K562 (cell line): Measurements from ENCODE around the gene GOLPH3L. TPM values are rescaled to one million over a fixed set of nuclear protein-coding genes. Genes with fewer than 3 reads are reported as not detected.
"Not testable (repeated sequence)": the region's sequence is repeated elsewhere in the genome, so short reads cannot be mapped to it uniquely, and the experiment has no call there.

Experiments
- ATAC-seq: fragments of 200-7000 bp; cut with Tn5 transposase; 3 replicates; pipeline ENCODE4 v1.9.1; 2020; ENCODE audit warnings: moderate library complexity
- BruUV-seq: library from RNA; stranded (reverse); fragments of 400-500 nt; replicated peaks from 2 replicates; lab custom pipeline; 2021; lab: Mats Ljungman, UMichigan
- CTCF ChIA-PET: fragments of 300-600 bp; formaldehyde crosslinking; extraction: SDS; loops from one replicate; lab custom pipeline; 2021; ENCODE audit warnings: low intra/inter-chr PET ratio; lab: Yijun Ruan, JAX
- POLR2A ChIA-PET: fragments of 300-600, 350-650 bp; sonication (Branson Sonifier 250); formaldehyde crosslinking; extraction: SDS; loops from one replicate; lab custom pipeline; 2021; ENCODE audit warnings: antibody characterized with exemption, inconsistent platforms; lab: Yijun Ruan, JAX
- DNase-seq, 4 experiments: peaks; one replicate each; pipeline versions ENCODE4 v3.0.0 to v3.0.0-alpha.2; 2011 to 2018; ENCODE audit warnings: low spot score in 3 of 4, mixed read lengths in 3 of 4; ENCODE audit errors: extremely low read depth in 1 of 4
- FAIRE-seq: peaks from 2 replicates; lab custom pipeline; 2011; peaks lifted over from hg19 to GRCh38; lab: Jason Lieb, UNC
- H2AFZ ChIP-seq: 2 replicates; pipeline ENCODE4 v1.6.0; 2011; ENCODE audit warnings: low read depth, low read length, control low read depth, inconsistent platforms
- H3K27ac ChIP-seq: fragments of 200-600 bp; 3 replicates; pipeline ENCODE4 v1.8.0; 2011; ENCODE audit warnings: low read depth, mild to moderate bottlenecking, control low read depth, inconsistent platforms, low read length, moderate library complexity, mixed read lengths; ENCODE audit errors: extremely low read depth
- H3K27me3 ChIP-seq, 2 experiments: fragments of 300-600 bp in 1 of 2; 2 replicates in 1 of 2; 3 replicates in 1 of 2; pipeline versions ENCODE4 v1.6.0 to v1.8.0; 2011; ENCODE audit warnings: inconsistent platforms in 2 of 2, low read length in 2 of 2, mild to moderate bottlenecking in 1 of 2, mixed read lengths in 1 of 2, moderate library complexity in 1 of 2; ENCODE audit not compliant: control insufficient read depth in 2 of 2, insufficient read depth in 2 of 2
- H3K36me3 ChIP-seq: fragments of 300-600 bp; 3 replicates; pipeline ENCODE4 v1.8.0; 2011; ENCODE audit warnings: mild to moderate bottlenecking, low read length, inconsistent platforms; ENCODE audit not compliant: control insufficient read depth, insufficient read depth
- H3K4me1 ChIP-seq, 2 experiments: fragments of 200-600 bp in 1 of 2; replicated peaks in 1 of 2; 2 replicates in 1 of 2; 3 replicates in 1 of 2; pipeline versions ENCODE4 v1.5.1 to v1.8.0; 2011; ENCODE audit warnings: inconsistent platforms in 2 of 2, low read length in 2 of 2, mild to moderate bottlenecking in 1 of 2, mixed read lengths in 1 of 2, moderate library complexity in 1 of 2; ENCODE audit not compliant: control insufficient read depth in 2 of 2, insufficient read depth in 2 of 2
- H3K4me2 ChIP-seq: 2 replicates; pipeline ENCODE4 v1.6.1; 2011; ENCODE audit warnings: low read length, control low read depth, inconsistent platforms, mixed read lengths; ENCODE audit not compliant: insufficient read depth
- H3K4me3 ChIP-seq: fragments of 200-600 bp; sonication (generic), shearing (Covaris generic); 2 replicates; pipeline ENCODE4 v1.5.1; 2016; ENCODE audit warnings: control low read depth, inconsistent platforms
- H3K79me2 ChIP-seq: fragments of 200-600 bp; 3 replicates; pipeline ENCODE4 v1.8.0; 2011; ENCODE audit warnings: low read length, inconsistent platforms; ENCODE audit not compliant: control insufficient read depth, insufficient read depth
- H3K9ac ChIP-seq, 2 experiments: 2 replicates each; pipeline versions ENCODE4 v1.6.0 to v1.6.1; 2011; ENCODE audit warnings: low read depth in 2 of 2, low read length in 2 of 2, control low read depth in 1 of 2, inconsistent platforms in 1 of 2, mild to moderate bottlenecking in 1 of 2, mixed read lengths in 1 of 2; ENCODE audit not compliant: insufficient read depth in 1 of 2
- H3K9me1 ChIP-seq: one replicate; pipeline ENCODE4 v1.6.0; 2011; ENCODE audit warnings: inconsistent platforms, mild to moderate bottlenecking, low read length, moderate library complexity; ENCODE audit not compliant: control insufficient read depth, insufficient read depth
- H3K9me3 ChIP-seq: replicated peaks from 2 replicates; pipeline ENCODE4 v1.5.1; 2011; ENCODE audit warnings: low read depth, low read length, inconsistent platforms; ENCODE audit not compliant: control insufficient read depth, insufficient read depth
- H4K20me1 ChIP-seq: replicated peaks from 2 replicates; pipeline ENCODE4 v1.6.1; 2011; ENCODE audit warnings: low read length, inconsistent platforms, mixed read lengths; ENCODE audit not compliant: control insufficient read depth, insufficient read depth
- ASH1L ChIP-seq: fragments of 450-650 bp; IDR thresholded peaks from 2 replicates; pipeline ENCODE4 v1.6.1; 2018; ENCODE audit warnings: borderline replicate concordance, mild to moderate bottlenecking, low read depth; ENCODE audit not compliant: partially characterized antibody
- HNRNPUL1 ChIP-seq: fragments of 200-400 bp; formaldehyde crosslinking; IDR thresholded peaks from 2 replicates; pipeline ENCODE4 v1.6.1; 2017; ENCODE audit warnings: low read length
- MEF2D ChIP-seq: conservative IDR thresholded peaks from 2 replicates; pipeline ENCODE4 v1.6.1; 2016; ENCODE audit warnings: low read depth, missing genetic modification characterization, missing compliant biosample characterization
- WGBS: fragments of 100-300 bp; shearing (Covaris generic); methylation state at CpG from one replicate; pipeline ENCODE4 v1.1.6; 2016; ENCODE audit warnings: low coverage, mixed read lengths; ENCODE audit not compliant: insufficient coverage; ENCODE audit errors: missing lambda C conversion rate; 5-methylcytosine and 5-hydroxymethylcytosine counted together
- in situ Hi-C: fragments of 300-500 bp; cut with MboI; formaldehyde crosslinking; loops from 4 replicates; pipeline ENCODE4 v1.15.0; 2018; ENCODE audit warnings: inconsistent platforms, mixed read lengths
- intact Hi-C: fragments of 100-400 bp; cut with micrococcal nuclease; formaldehyde crosslinking; loops from 2 replicates; pipeline ENCODE4 v1.14.2; 2022
- polyA plus RNA-seq, 8 experiments: library from polyadenylated mRNA; depleted of rRNA in 4 of 8; stranded (reverse) in 5 of 8; unstranded in 3 of 8; fragments of >200 nt; fragmentation: Nextera tagmentation in 2 of 8; fragmentation: Illumina TruSeq in 1 of 8; extraction: Ambion mirVana in 2 of 8; extraction: Trizol in 1 of 8; gene quantifications; 2 replicates each; pipeline versions ENCODE4 v1.2.1 to v1.2.3, GENCODE V29; 2011 to 2014; ENCODE audit warnings: inconsistent platforms in 1 of 8, missing spikeins in 1 of 8
- total RNA-seq, 7 experiments: library from RNA; depleted of rRNA in 6 of 7; stranded (reverse); fragments of >200 nt in 6 of 7; fragmentation: Illumina TruSeq in 2 of 7; extraction: Trizol in 2 of 7; gene quantifications; 2 replicates each; pipeline versions ENCODE4 v1.2.1 to v1.2.3, GENCODE V29; 2011 to 2021; ENCODE audit warnings: low replicate concordance in 1 of 7
- TF ChIP-seq, protein P1 (sequence below): sonication (generic); formaldehyde crosslinking; IDR thresholded peaks from 2 replicates; pipeline ENCODE4 v1.8.0; 2023; ENCODE audit warnings: mild to moderate bottlenecking, missing genetic modification reagents
- TF ChIP-seq, protein P2 (sequence below): fragments of 250-450 bp; sonication (Bioruptor Pico); IDR thresholded peaks from 2 replicates; pipeline ENCODE4 v1.8.0; 2021; ENCODE audit warnings: moderate library complexity, mild to moderate bottlenecking, inconsistent platforms

The GOLPH3L gene
- total and polyA plus RNA-seq, 9 of the 15 experiments (the other 6 are each of a cell fraction or from before 2014, with no cell fraction given), result 8.1 to 42.1 (median 21.6) TPM

DNA sequence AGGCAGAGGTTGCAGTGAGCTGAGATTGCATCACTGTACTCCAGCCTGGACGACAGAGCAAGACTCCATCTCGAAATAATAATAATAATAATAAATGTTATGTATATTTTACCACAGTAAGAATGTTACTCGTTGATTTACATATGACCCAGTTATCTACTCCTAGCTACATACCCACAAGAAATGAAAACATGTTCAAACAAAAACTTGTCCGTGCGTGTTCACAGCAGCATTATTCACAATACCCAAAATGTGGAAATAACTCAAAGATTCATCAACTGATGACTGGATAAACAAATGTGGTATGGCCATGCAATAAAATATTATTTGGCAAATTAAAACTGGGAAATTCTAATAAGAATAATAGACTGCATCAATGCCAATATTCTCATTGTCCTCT, 35.8 kb downstream of the GOLPH3L start (continued):
- TF ChIP-seq, protein P1, sequence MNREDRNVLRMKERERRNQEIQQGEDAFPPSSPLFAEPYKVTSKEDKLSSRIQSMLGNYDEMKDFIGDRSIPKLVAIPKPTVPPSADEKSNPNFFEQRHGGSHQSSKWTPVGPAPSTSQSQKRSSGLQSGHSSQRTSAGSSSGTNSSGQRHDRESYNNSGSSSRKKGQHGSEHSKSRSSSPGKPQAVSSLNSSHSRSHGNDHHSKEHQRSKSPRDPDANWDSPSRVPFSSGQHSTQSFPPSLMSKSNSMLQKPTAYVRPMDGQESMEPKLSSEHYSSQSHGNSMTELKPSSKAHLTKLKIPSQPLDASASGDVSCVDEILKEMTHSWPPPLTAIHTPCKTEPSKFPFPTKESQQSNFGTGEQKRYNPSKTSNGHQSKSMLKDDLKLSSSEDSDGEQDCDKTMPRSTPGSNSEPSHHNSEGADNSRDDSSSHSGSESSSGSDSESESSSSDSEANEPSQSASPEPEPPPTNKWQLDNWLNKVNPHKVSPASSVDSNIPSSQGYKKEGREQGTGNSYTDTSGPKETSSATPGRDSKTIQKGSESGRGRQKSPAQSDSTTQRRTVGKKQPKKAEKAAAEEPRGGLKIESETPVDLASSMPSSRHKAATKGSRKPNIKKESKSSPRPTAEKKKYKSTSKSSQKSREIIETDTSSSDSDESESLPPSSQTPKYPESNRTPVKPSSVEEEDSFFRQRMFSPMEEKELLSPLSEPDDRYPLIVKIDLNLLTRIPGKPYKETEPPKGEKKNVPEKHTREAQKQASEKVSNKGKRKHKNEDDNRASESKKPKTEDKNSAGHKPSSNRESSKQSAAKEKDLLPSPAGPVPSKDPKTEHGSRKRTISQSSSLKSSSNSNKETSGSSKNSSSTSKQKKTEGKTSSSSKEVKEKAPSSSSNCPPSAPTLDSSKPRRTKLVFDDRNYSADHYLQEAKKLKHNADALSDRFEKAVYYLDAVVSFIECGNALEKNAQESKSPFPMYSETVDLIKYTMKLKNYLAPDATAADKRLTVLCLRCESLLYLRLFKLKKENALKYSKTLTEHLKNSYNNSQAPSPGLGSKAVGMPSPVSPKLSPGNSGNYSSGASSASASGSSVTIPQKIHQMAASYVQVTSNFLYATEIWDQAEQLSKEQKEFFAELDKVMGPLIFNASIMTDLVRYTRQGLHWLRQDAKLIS, result no peak
- TF ChIP-seq, protein P2, sequence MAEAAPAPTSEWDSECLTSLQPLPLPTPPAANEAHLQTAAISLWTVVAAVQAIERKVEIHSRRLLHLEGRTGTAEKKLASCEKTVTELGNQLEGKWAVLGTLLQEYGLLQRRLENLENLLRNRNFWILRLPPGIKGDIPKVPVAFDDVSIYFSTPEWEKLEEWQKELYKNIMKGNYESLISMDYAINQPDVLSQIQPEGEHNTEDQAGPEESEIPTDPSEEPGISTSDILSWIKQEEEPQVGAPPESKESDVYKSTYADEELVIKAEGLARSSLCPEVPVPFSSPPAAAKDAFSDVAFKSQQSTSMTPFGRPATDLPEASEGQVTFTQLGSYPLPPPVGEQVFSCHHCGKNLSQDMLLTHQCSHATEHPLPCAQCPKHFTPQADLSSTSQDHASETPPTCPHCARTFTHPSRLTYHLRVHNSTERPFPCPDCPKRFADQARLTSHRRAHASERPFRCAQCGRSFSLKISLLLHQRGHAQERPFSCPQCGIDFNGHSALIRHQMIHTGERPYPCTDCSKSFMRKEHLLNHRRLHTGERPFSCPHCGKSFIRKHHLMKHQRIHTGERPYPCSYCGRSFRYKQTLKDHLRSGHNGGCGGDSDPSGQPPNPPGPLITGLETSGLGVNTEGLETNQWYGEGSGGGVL (CRISPR knock-in tag), result no peak

DNA sequence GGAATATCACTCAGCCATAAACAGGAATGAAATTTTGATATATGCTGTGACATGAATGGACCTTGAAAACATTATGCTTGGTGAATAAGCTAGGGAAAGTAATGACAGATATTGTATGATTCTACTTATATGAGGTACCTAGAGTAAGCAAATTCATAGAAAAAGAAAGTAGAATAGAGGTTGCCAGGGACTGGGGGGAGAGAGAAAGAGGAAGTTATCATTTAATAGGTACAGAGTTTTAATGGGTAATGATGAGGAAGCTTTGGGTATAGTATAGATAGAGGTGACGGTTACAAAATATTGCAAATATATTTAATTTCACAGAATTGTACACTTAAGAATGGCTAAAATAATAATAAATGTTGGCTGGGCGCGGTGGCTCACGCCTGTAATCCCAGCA, 36.4 kb downstream of the GOLPH3L start:
- no peaks in the 10 kb centered on the region for H3K9me3 ChIP-seq
- DNase-seq (no peak), FAIRE-seq (no peak), ATAC-seq (no peak)
- no peaks in the 10 kb centered on the region for H3K79me2 ChIP-seq
- no peaks in the 10 kb centered on the region for H3K9me1 ChIP-seq
- in situ Hi-C loops, result no loop called here
- no peak overlapping the region for H3K27ac ChIP-seq
- intact Hi-C loops, result no loop called here
- no peak overlapping the region for H2AFZ ChIP-seq
- no peak overlapping the region for H3K4me3 ChIP-seq
- WGBS, result 89% methylated on average over 4 of the region's 4 CpGs
- no peak for TF ChIP-seq HNRNPUL1
- no peak for TF ChIP-seq MEF2D (tag)
- no peak for TF ChIP-seq ASH1L
- ChIA-PET CTCF (no interaction called here), POLR2A (interaction anchor here (0.5 to 1.2 kb wide), 4 partner anchors 9 to 88 kb away, joined by 3 read pairs; no protein-coding TSS in a partner anchor)
- no peaks in the 10 kb centered on the region for H3K4me1 ChIP-seq
- no peak overlapping the region for H3K4me2 ChIP-seq
- peaks cover 35% of the 10 kb centered on the region; the same call in 2 of the 3 replicates for H3K36me3 ChIP-seq
- no TSS peak for BruUV-seq
- H3K9ac ChIP-seq, result no peak overlapping the region
- no peaks in the 10 kb centered on the region for H3K27me3 ChIP-seq
- H4K20me1 ChIP-seq, result no peaks in the 10 kb centered on the region

DNA sequence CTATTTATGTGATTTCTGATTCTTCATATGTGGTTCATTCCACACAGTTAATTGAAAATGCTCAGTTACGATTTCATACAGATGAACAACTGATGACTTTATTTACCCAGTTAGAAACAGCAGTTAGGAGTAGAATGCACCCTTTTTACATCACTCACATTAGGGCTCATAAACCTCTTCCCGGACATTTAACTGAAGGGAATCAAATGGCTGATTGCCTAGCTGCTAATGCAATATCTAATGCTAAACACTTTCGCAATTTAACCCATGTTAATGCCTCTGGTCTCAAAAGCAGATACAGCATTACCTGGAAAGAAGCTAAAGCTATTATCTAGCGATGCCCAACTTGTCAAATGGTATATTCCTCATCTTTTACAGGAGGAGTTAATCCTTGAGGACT, 39.9 kb downstream of the GOLPH3L start:
- H4K20me1 ChIP-seq, CTCF ChIA-PET, H3K9me1 ChIP-seq, FAIRE-seq, H3K9me3 ChIP-seq, ATAC-seq, H3K4me1 ChIP-seq, H3K79me2 ChIP-seq, H3K4me3 ChIP-seq, H3K27ac ChIP-seq, intact Hi-C loops, DNase-seq, H3K4me2 ChIP-seq, H3K27me3 ChIP-seq, in situ Hi-C loops, H2AFZ ChIP-seq, H3K9ac ChIP-seq: not testable (repeated sequence)
- POLR2A ChIA-PET, result interaction anchor here (0.6 to 1.5 kb wide), 3 partner anchors 10 to 27 kb away, joined by 3 read pairs; partner anchors contain the start of gene ENSA
- peaks cover 28% of the 10 kb centered on the region; the same call in 2 of the 3 replicates for H3K36me3 ChIP-seq
- TSS peak; percentile 14 for BruUV-seq
- 84% methylated on average over 4 of the region's 4 CpGs for WGBS
